A549 (cell line): ENCODE results near the gene SERINC5. TPM values are rescaled to one million over a fixed set of nuclear protein-coding genes. Genes with fewer than 3 reads are reported as not detected.

ENCODE experiments used
- ATAC-seq, 2 experiments: fragments of 200-7000 bp in 1 of 2; fragments of >200 bp in 1 of 2; cut with Nextera tagmentation in 1 of 2; cut with Tn5 transposase in 1 of 2; 3 replicates each; pipeline versions ENCODE4 v1.8.0 to v1.9.1; 2018 to 2020; ENCODE audit warnings: mild to moderate bottlenecking in 1 of 2, moderate library complexity in 1 of 2
- CTCF ChIA-PET: fragments of 300-600 bp; sonication (Branson Sonifier 250); formaldehyde crosslinking; extraction: SDS; loops from one replicate; lab custom pipeline; 2021; ENCODE audit warnings: antibody characterized with exemption, inconsistent platforms; lab: Yijun Ruan, JAX
- POLR2A ChIA-PET: fragments of 350-600 bp; formaldehyde crosslinking; extraction: SDS; loops from one replicate; lab custom pipeline; 2021; ENCODE audit warnings: antibody characterized with exemption, inconsistent platforms; lab: Yijun Ruan, JAX
- DNase-seq, 2 experiments: peaks; one replicate each; pipeline versions ENCODE4 v3.0.0 to v3.0.0-alpha.2; 2011 to 2016; ENCODE audit warnings: low read depth in 1 of 2, low spot score in 1 of 2
- FAIRE-seq: peaks from 2 replicates; lab custom pipeline; 2011; peaks lifted over from hg19 to GRCh38; lab: Jason Lieb, UNC
- H3K27ac ChIP-seq, 2 experiments: fragments of >200 bp; sonication (Bioruptor Twin); formaldehyde crosslinking; 3 replicates each; pipeline ENCODE4 v1.5.1; 2016 to 2017
- H3K4me1 ChIP-seq: fragments of >200 bp; sonication (Bioruptor Twin); formaldehyde crosslinking; 3 replicates; pipeline ENCODE4 v1.6.1; 2016
- H3K4me2 ChIP-seq: fragments of >200 bp; sonication (Bioruptor Twin); formaldehyde crosslinking; 3 replicates; pipeline ENCODE4 v1.6.1; 2016
- H3K4me3 ChIP-seq: fragments of >200 bp; sonication (Bioruptor Twin); formaldehyde crosslinking; 3 replicates; pipeline ENCODE4 v1.5.1; 2016
- H3K9me3 ChIP-seq: fragments of >200 bp; sonication (Bioruptor Twin); formaldehyde crosslinking; 3 replicates; pipeline ENCODE4 v1.6.1; 2016
- BHLHE40 ChIP-seq: IDR thresholded peaks from 2 replicates; pipeline ENCODE4 v1.6.1; 2012; ENCODE audit warnings: low read depth, low read length, inconsistent platforms
- CBX2 ChIP-seq: fragments of 200-600 bp; sonication (generic); IDR thresholded peaks from 2 replicates; pipeline ENCODE4 v1.6.1; 2016; ENCODE audit warnings: low read depth, mild to moderate bottlenecking, borderline replicate concordance
- CBX8 ChIP-seq: fragments of 200-600 bp; sonication (generic); IDR thresholded peaks from 2 replicates; pipeline ENCODE4 v1.6.1; 2016
- CHD2 ChIP-seq: fragments of 150-350 bp; IDR thresholded peaks from 2 replicates; pipeline ENCODE4 v1.6.1; 2014; ENCODE audit warnings: low read length; ENCODE audit not compliant: partially characterized antibody
- EHF ChIP-seq: fragments of 250-450 bp; sonication (Bioruptor Pico); IDR thresholded peaks from 2 replicates; pipeline ENCODE4 v1.5.0; 2020; ENCODE audit warnings: mild to moderate bottlenecking
- EHMT2 ChIP-seq: fragments of 200-600 bp; sonication (generic); IDR thresholded peaks from 2 replicates; pipeline ENCODE4 v1.6.1; 2016; ENCODE audit warnings: antibody characterized with exemption, low read depth, mild to moderate bottlenecking, moderate library complexity
- FOSL2 ChIP-seq, 2 experiments: fragments of 450-650 bp in 1 of 2; fragments of >200 bp in 1 of 2; sonication (Bioruptor Twin) in 1 of 2; formaldehyde crosslinking; IDR thresholded peaks; 2 replicates each; pipeline versions ENCODE4 v1.5.0 to v1.6.1; 2016 to 2020; ENCODE audit warnings: mild to moderate bottlenecking in 1 of 2, moderate library complexity in 1 of 2
- HEYL ChIP-seq: fragments of 250-450 bp; sonication (Bioruptor Pico); IDR thresholded peaks from 2 replicates; pipeline ENCODE4 v1.8.0; 2021; ENCODE audit warnings: mild to moderate bottlenecking, moderate library complexity
- HOXB5 ChIP-seq: fragments of 250-450 bp; sonication (Bioruptor Pico); IDR thresholded peaks from 2 replicates; pipeline ENCODE4 v1.5.0; 2020; ENCODE audit warnings: mild to moderate bottlenecking, moderate library complexity
- JUN ChIP-seq, 2 experiments: fragments of >200 bp; sonication (Bioruptor Twin); formaldehyde crosslinking; IDR thresholded peaks; 2 replicates in 1 of 2; 3 replicates in 1 of 2; pipeline ENCODE4 v1.6.1; 2016 to 2017
- MAFK ChIP-seq: fragments of 450-650 bp; IDR thresholded peaks from 2 replicates; pipeline ENCODE4 v1.6.1; 2014; ENCODE audit not compliant: partially characterized antibody
- NR3C1 ChIP-seq: fragments of >200 bp; sonication (Bioruptor Twin); formaldehyde crosslinking; IDR thresholded peaks from 3 replicates; pipeline ENCODE4 v1.6.1; 2017
- POLR2A ChIP-seq: IDR thresholded peaks from 2 replicates; pipeline ENCODE4 v1.6.1; 2012; ENCODE audit warnings: mild to moderate bottlenecking, low read length
- RAD21 ChIP-seq, 2 experiments: fragments of >200 bp in 1 of 2; sonication (Bioruptor Twin) in 1 of 2; formaldehyde crosslinking in 1 of 2; IDR thresholded peaks in 1 of 2; conservative IDR thresholded peaks in 1 of 2; 2 replicates in 1 of 2; 3 replicates in 1 of 2; pipeline ENCODE4 v1.6.1; 2012 to 2018; ENCODE audit warnings: inconsistent platforms in 1 of 2
- RARB ChIP-seq: fragments of 250-450 bp; sonication (Bioruptor Pico); IDR thresholded peaks from 2 replicates; pipeline ENCODE4 v1.8.0; 2021; ENCODE audit warnings: mild to moderate bottlenecking, moderate library complexity
- RCOR1 ChIP-seq: fragments of 150-350 bp; IDR thresholded peaks from 2 replicates; pipeline ENCODE4 v1.6.1; 2014; ENCODE audit warnings: antibody characterized with exemption, low read length, low read depth
- RNF2 ChIP-seq: fragments of 200-600 bp; sonication (generic); IDR thresholded peaks from 2 replicates; pipeline ENCODE4 v1.6.1; 2016; ENCODE audit warnings: low read depth, mild to moderate bottlenecking, antibody characterized with exemption, moderate library complexity, borderline replicate concordance
- TFCP2L1 ChIP-seq: fragments of 250-450 bp; sonication (Bioruptor Pico); IDR thresholded peaks from 2 replicates; pipeline ENCODE4 v1.5.0; 2021; ENCODE audit warnings: mild to moderate bottlenecking
- TP53 ChIP-seq: fragments of 250-450 bp; sonication (Bioruptor Pico); IDR thresholded peaks from 2 replicates; pipeline ENCODE4 v1.5.0; 2021; ENCODE audit warnings: mild to moderate bottlenecking, moderate library complexity
- ZFP36 ChIP-seq: fragments of 450-650 bp; IDR thresholded peaks from 2 replicates; pipeline ENCODE4 v1.6.1; 2014; ENCODE audit warnings: borderline replicate concordance; ENCODE audit not compliant: partially characterized antibody
- ZNF302 ChIP-seq: fragments of 250-450 bp; sonication (Bioruptor Pico); IDR thresholded peaks from 2 replicates; pipeline ENCODE4 v1.9.0; 2021; ENCODE audit warnings: inconsistent platforms, mild to moderate bottlenecking, moderate library complexity
- ZSCAN20 ChIP-seq: fragments of 250-450 bp; sonication (Bioruptor Pico); IDR thresholded peaks from 2 replicates; pipeline ENCODE4 v1.8.0; 2022; ENCODE audit warnings: mild to moderate bottlenecking, moderate library complexity
- WGBS: methylation state at CpG from one replicate; pipeline ENCODE4 v1.1.6; 2017; ENCODE audit errors: missing lambda C conversion rate; 5-methylcytosine and 5-hydroxymethylcytosine counted together
- polyA plus RNA-seq, 4 experiments: library from polyadenylated mRNA; depleted of rRNA in 3 of 4; stranded (reverse); fragments of >200 nt; fragmentation: RNase III in 1 of 4; extraction: RNeasy Plus Mini Kit Qiagen cat#74134 plus additional on column Dnase treatment in 1 of 4; gene quantifications; 2 replicates in 3 of 4; 3 replicates in 1 of 4; pipeline ENCODE4 v1.2.3, GENCODE V29; 2011 to 2017
- TF ChIP-seq, protein P1 (sequence below): IDR thresholded peaks from 2 replicates; pipeline ENCODE4 v1.6.1; 2012
- TF ChIP-seq, protein P2 (sequence below): fragments of >200 bp; sonication (Bioruptor Twin); formaldehyde crosslinking; IDR thresholded peaks from 2 replicates; pipeline ENCODE4 v1.6.1; 2016

Gene SERINC5
- polyA plus RNA-seq, 2 of the 4 experiments (the other 2 are of a cell fraction) = 7.0 to 13.4 TPM

DNA sequence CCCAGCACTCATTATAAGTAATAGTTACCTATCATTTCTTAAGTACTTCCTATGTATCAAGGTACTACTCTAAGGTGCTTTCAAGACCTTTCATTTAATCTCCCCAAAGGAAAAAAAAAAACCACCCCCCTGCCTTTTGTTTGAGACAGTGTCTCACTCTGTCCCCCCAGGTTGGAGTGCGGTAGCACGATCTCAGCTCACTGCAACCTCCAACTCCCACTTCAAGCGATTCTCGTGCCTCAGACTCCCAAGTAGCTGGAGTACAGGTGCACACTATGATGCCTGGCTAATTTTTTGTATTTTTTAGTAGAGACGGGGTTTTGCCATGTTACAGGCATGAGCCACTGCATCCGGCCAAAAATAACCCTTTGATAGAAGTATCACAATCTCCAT is 29.9 kb downstream of the SERINC5 start:
- Histone ChIP-seq H3K4me2 (no peak overlapping the region), H3K27ac (no peak overlapping the region)
- POLR2A ChIA-PET = interaction anchor here (0.7 kb wide), 1 partner anchor 32 kb away, joined by 7 read pairs; no protein-coding TSS in a partner anchor
- DNase-seq = no peak
- CTCF ChIA-PET = no interaction called here
- TF ChIP-seq RARB (CRISPR knock-in tag) = no peak
- TF ChIP-seq RAD21 (conservative IDR thresholded peaks at IDR 0.05 in 1 of 2, IDR thresholded peaks at IDR 0.05 in 1 of 2) = no peak
- no peak for TF ChIP-seq NR3C1
- TF ChIP-seq ZFP36 = no peak
- no peak for TF ChIP-seq RCOR1
- TF ChIP-seq CBX2 = no peak
- no peak for TF ChIP-seq CBX8
- no peak for TF ChIP-seq RNF2
- no peak for TF ChIP-seq POLR2A
- TF ChIP-seq BHLHE40 = no peak
- TF ChIP-seq, all 56 proteins: peak for 0
- ATAC-seq (no peak), FAIRE-seq (no peak)
- Histone ChIP-seq H3K4me1 (peaks cover 28% of the 10 kb centered on the region), H3K9me3 (no peaks in the 10 kb centered on the region), H3K4me3 (no peak overlapping the region)
- 83% methylated on average over 6 of the region's 6 CpGs for WGBS

DNA sequence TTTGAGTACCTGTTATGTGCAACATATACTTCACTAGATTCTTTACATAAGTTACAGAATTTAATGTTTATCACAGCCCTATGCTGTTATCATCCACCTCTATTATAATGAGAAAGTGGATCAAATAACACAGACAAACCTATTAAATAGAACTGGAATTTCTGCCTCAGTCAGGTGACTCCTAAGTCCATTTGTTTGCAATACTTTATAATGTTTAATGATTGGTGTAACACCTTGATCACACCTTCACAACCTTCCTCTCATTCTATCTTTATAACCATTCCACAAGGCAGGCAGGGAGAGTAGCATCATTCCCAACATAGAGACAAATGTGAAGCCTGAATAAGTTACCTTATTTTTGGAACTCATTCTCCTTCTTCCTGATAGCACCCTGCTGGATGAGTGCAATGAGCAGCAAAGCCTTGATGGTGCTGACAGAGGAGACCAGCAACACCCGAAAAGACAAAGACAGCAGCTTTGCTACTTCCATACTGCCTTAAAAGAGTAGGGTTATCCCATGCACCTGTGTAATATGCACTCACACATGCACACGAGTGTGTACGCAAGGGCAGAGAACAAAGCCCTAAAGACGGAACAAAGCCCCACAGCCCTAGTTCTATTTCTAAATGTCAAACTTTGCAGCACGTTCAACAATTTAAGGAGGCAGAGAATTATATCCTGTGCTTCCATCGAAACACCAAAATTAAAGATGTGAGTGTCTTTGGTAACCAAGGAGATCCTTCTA is 30.5 kb downstream of the SERINC5 start:
- Histone ChIP-seq H3K4me3 (no peak overlapping the region), H3K27ac (no peak overlapping the region), H3K9me3 (no peaks in the 10 kb centered on the region), H3K4me1 (peaks cover 22% of the 10 kb centered on the region), H3K4me2 (no peak overlapping the region)
- TF ChIP-seq CBX2 = no peak
- no peak for TF ChIP-seq MAFK
- no peak for TF ChIP-seq HOXB5 (CRISPR knock-in tag)
- TF ChIP-seq TFCP2L1 (CRISPR knock-in tag) = no peak
- TF ChIP-seq ZNF302 (CRISPR knock-in tag) = no peak
- TF ChIP-seq JUN (IDR thresholded peaks at IDR 0.05) = no peak
- TF ChIP-seq POLR2A = no peak
- TF ChIP-seq ZSCAN20 (CRISPR knock-in tag) = no peak
- TF ChIP-seq BHLHE40 = no peak
- no peak for TF ChIP-seq TP53
- DNase-seq (no peak), FAIRE-seq (no peak), ATAC-seq (no peak)
- WGBS = 61% methylated on average over 6 of the region's 6 CpGs
- ChIA-PET CTCF (interaction anchor here (0.8 kb wide), 1 partner anchor 133 kb away, joined by 3 read pairs; no protein-coding TSS in a partner anchor), POLR2A (interaction anchor here (0.7 kb wide), 1 partner anchor 31 kb away, joined by 7 read pairs; no protein-coding TSS in a partner anchor)

DNA sequence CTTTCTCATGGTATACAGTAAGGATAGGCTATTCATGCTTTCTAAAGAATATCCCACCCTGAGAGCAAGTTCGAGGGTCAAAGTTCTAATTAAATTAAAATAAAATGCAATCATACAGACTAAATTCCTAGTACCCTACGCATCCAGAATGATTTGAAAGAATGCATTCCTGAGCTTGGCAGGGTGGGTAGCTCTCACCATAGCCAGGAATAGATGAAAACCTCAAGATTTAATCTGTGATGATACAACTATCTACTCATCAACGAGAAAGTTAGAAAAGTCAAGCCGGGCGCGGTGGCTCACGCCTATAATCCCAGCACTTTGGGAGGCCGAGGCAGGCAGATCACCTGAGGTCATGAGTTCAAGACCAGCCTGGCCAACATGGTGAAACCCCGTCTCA is 32.3 kb downstream of the SERINC5 start:
- FAIRE-seq (no peak), ATAC-seq (no peak), DNase-seq (no peak)
- POLR2A ChIA-PET = interaction anchor here (1.1 kb wide), 1 partner anchor 32 kb away, joined by 3 read pairs; the partner anchor contains the start of gene SERINC5
- Histone ChIP-seq H3K9me3 (no peaks in the 10 kb centered on the region), H3K4me2 (no peak overlapping the region), H3K4me3 (no peak overlapping the region), H3K4me1 (peaks cover 4% of the 10 kb centered on the region; the same call in 1 of the 3 replicates), H3K27ac (no peak overlapping the region)
- CTCF ChIA-PET = interaction anchor here (0.6 to 1.4 kb wide), 3 partner anchors 43 to 432 kb away, joined by 3 read pairs; no protein-coding TSS in a partner anchor
- 88% methylated on average over 9 of the region's 9 CpGs for WGBS
- TF ChIP-seq CHD2 (no peak), HEYL (no peak), EHF (CRISPR knock-in tag) (no peak), ZNF302 (CRISPR knock-in tag) (no peak), TP53 (no peak), BHLHE40 (no peak), RCOR1 (no peak), EHMT2 (no peak), FOSL2 (IDR thresholded peaks at IDR 0.05) (no peak), FOSL2 (CRISPR knock-in tag; IDR thresholded peaks at IDR 0.05) (no peak)
- TF ChIP-seq, protein P1, sequence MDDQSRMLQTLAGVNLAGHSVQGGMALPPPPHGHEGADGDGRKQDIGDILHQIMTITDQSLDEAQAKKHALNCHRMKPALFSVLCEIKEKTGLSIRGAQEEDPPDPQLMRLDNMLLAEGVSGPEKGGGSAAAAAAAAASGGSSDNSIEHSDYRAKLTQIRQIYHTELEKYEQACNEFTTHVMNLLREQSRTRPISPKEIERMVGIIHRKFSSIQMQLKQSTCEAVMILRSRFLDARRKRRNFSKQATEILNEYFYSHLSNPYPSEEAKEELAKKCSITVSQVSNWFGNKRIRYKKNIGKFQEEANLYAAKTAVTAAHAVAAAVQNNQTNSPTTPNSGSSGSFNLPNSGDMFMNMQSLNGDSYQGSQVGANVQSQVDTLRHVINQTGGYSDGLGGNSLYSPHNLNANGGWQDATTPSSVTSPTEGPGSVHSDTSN = no peak
- TF ChIP-seq, protein P2, sequence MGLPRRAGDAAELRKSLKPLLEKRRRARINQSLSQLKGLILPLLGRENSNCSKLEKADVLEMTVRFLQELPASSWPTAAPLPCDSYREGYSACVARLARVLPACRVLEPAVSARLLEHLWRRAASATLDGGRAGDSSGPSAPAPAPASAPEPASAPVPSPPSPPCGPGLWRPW = no peak
